Chondrocyte (in vitro differentiated cells): Measurements from ENCODE around the gene TXNDC8. TPM values are rescaled to one million over a fixed set of nuclear protein-coding genes. Genes with fewer than 3 reads are reported as not detected.
A peak's percentile ranks its signal among the peaks of the same experiment; 100 is the strongest.
"Not testable (repeated sequence)": the region's sequence is repeated elsewhere in the genome, so short reads cannot be mapped to it uniquely, and the experiment has no call there.

ENCODE experiments used
- DNase-seq: peaks from one replicate; pipeline ENCODE4 v3.0.0; 2021; ENCODE audit warnings: mixed read lengths, low spot score
- H3K27ac Mint-ChIP-seq: one replicate; pipeline ENCODE4 v1.8.0; 2021; ENCODE audit warnings: mild to moderate bottlenecking, moderate library complexity, mixed read lengths; ENCODE audit not compliant: unreplicated experiment
- H3K27me3 Mint-ChIP-seq: 2 replicates; pipeline ENCODE4 v1.8.0; 2021; ENCODE audit warnings: low read depth, mixed read lengths
- H3K36me3 Mint-ChIP-seq: 2 replicates; pipeline ENCODE4 v1.8.0; 2021; ENCODE audit warnings: low read depth, mixed read lengths
- H3K4me1 Mint-ChIP-seq: 2 replicates; pipeline ENCODE4 v1.8.0; 2021; ENCODE audit warnings: low read depth, mild to moderate bottlenecking, mixed read lengths
- H3K4me3 Mint-ChIP-seq: one replicate; pipeline ENCODE4 v1.8.0; 2021; ENCODE audit warnings: mild to moderate bottlenecking, moderate library complexity, mixed read lengths; ENCODE audit not compliant: unreplicated experiment
- H3K9me3 Mint-ChIP-seq: 2 replicates; pipeline ENCODE4 v1.8.0; 2021; ENCODE audit warnings: low read depth, mixed read lengths
- CTCF ChIP-seq: fragments of 200-600 bp; sonication (generic); IDR thresholded peaks from 2 replicates; pipeline ENCODE4 v1.5.0; 2021; ENCODE audit warnings: antibody characterized with exemption, mild to moderate bottlenecking, moderate library complexity
- total RNA-seq: library from RNA; stranded (reverse); gene quantifications from 3 replicates; pipeline ENCODE4 v1.2.1, GENCODE V29; 2021

TXNDC8 gene
- total RNA-seq, 1 donor from 2014 or later = not detected

GRCh38 chr9:110364451-110364850 lies 26.8 kb upstream of the TXNDC8 start:
- TF ChIP-seq CTCF = no peak
- H3K4me3 Mint-ChIP-seq = no peak overlapping the region
- H3K27ac Mint-ChIP-seq = no peak overlapping the region
- no peaks in the 10 kb centered on the region for H3K36me3 Mint-ChIP-seq
- H3K9me3 Mint-ChIP-seq = no peaks in the 10 kb centered on the region
- H3K4me1 Mint-ChIP-seq = peaks cover 11% of the 10 kb centered on the region
- DNase-seq = no peak
- no peaks in the 10 kb centered on the region for H3K27me3 Mint-ChIP-seq

- H3K4me1 Mint-ChIP-seq, H3K36me3 Mint-ChIP-seq, H3K9me3 Mint-ChIP-seq, H3K27ac Mint-ChIP-seq, H3K27me3 Mint-ChIP-seq, DNase-seq, H3K4me3 Mint-ChIP-seq: not testable (repeated sequence)
These were observed 21.3 kb upstream of the TXNDC8 start for GRCh38 chr9:110358992-110359391.

GRCh38 chr9:110357505-110357904 lies 19.8 kb upstream of the TXNDC8 start:
- Mint-ChIP-seq H3K9me3 (no peaks in the 10 kb centered on the region), H3K4me3 (no peak overlapping the region), H3K36me3 (peaks cover 2% of the 10 kb centered on the region), H3K4me1 (no peaks in the 10 kb centered on the region), H3K27ac (no peak overlapping the region), H3K27me3 (no peaks in the 10 kb centered on the region)
- DNase-seq = no peak
- TF ChIP-seq CTCF = no peak

GRCh38 chr9:110356639-110357395 lies 19.2 kb upstream of the TXNDC8 start:
- Mint-ChIP-seq H3K27me3 (no peaks in the 10 kb centered on the region), H3K36me3 (peaks cover 2% of the 10 kb centered on the region), H3K4me3 (no peak overlapping the region), H3K27ac (no peak overlapping the region), H3K4me1 (no peaks in the 10 kb centered on the region), H3K9me3 (no peaks in the 10 kb centered on the region)
- no peak for DNase-seq
- TF ChIP-seq CTCF = no peak

- Mint-ChIP-seq H3K9me3 (no peaks in the 10 kb centered on the region), H3K4me1 (peaks cover 6% of the 10 kb centered on the region), H3K27ac (no peak overlapping the region), H3K36me3 (peaks cover 2% of the 10 kb centered on the region), H3K27me3 (no peaks in the 10 kb centered on the region), H3K4me3 (no peak overlapping the region)
- no peak for TF ChIP-seq CTCF
- no peak for DNase-seq
These were observed 18.2 kb upstream of the TXNDC8 start for GRCh38 chr9:110355911-110356310.

- H3K27me3 Mint-ChIP-seq = no peaks in the 10 kb centered on the region
- no peak for DNase-seq
- H3K36me3 Mint-ChIP-seq = peaks cover 2% of the 10 kb centered on the region
- H3K4me1 Mint-ChIP-seq = peaks cover 12% of the 10 kb centered on the region
- no peak for TF ChIP-seq CTCF
- H3K4me3 Mint-ChIP-seq = no peak overlapping the region
- no peaks in the 10 kb centered on the region for H3K9me3 Mint-ChIP-seq
- peak overlapping the region; percentile 70 for H3K27ac Mint-ChIP-seq
These were observed 13.4 kb upstream of the TXNDC8 start for GRCh38 chr9:110351009-110351467.
